HepG2 (cell line): ENCODE measurements around the gene ZNF491. TPM values are rescaled to one million over a fixed set of nuclear protein-coding genes. Genes with fewer than 3 reads are reported as not detected.

Experiments
- CBFB ChIP-seq: sonication (generic); formaldehyde crosslinking; IDR thresholded peaks from 2 replicates; pipeline ENCODE4 v1.4.0; 2020; ENCODE audit warnings: missing genetic modification reagents
- CEBPG ChIP-seq: IDR thresholded peaks from 2 replicates; pipeline ENCODE4 v1.6.1; 2016
- CTCF ChIP-seq: sonication (generic); formaldehyde crosslinking; IDR thresholded peaks from 2 replicates; pipeline ENCODE4 v1.5.0; 2020; ENCODE audit warnings: mild to moderate bottlenecking, missing genetic modification reagents, moderate library complexity
- ELF3 ChIP-seq: IDR thresholded peaks from 2 replicates; pipeline ENCODE4 v1.6.1; 2016; ENCODE audit warnings: missing genetic modification reagents, missing compliant biosample characterization
- EP300 ChIP-seq, 3 experiments: sonication (generic) in 1 of 3; formaldehyde crosslinking in 1 of 3; IDR thresholded peaks; 2 replicates each; pipeline versions ENCODE4 v1.5.1 to v1.6.1; 2011 to 2020; ENCODE audit warnings: low read depth in 2 of 3, low read length in 2 of 3, borderline replicate concordance in 1 of 3, improper control_type of control experiment in 1 of 3, mild to moderate bottlenecking in 1 of 3, missing genetic modification reagents in 1 of 3, moderate library complexity in 1 of 3
- ERF ChIP-seq: IDR thresholded peaks from 2 replicates; pipeline ENCODE4 v1.6.1; 2018; ENCODE audit warnings: missing biosample characterization, missing genetic modification reagents
- EZH2 ChIP-seq: conservative IDR thresholded peaks from 2 replicates; pipeline ENCODE4 v1.6.1; 2012; ENCODE audit warnings: mild to moderate bottlenecking, low read depth, low read length, moderate library complexity
- MED13 ChIP-seq: sonication (generic); formaldehyde crosslinking; IDR thresholded peaks from 2 replicates; pipeline ENCODE4 v1.5.0; 2020; ENCODE audit warnings: missing genetic modification reagents
- MIXL1 ChIP-seq: IDR thresholded peaks from 2 replicates; pipeline ENCODE4 v1.6.1; 2016
- NBN ChIP-seq: fragments of 450-650 bp; conservative IDR thresholded peaks from 2 replicates; pipeline ENCODE4 v1.6.1; 2017
- NR2F6 ChIP-seq, 2 experiments: IDR thresholded peaks; 2 replicates each; pipeline ENCODE4 v1.6.1; 2016; ENCODE audit warnings: antibody characterized with exemption in 1 of 2, mild to moderate bottlenecking in 1 of 2
- THYN1 ChIP-seq: sonication (generic); formaldehyde crosslinking; IDR thresholded peaks from 2 replicates; pipeline ENCODE4 v1.8.1; 2023; ENCODE audit warnings: low read depth, mild to moderate bottlenecking, moderate library complexity, missing genetic modification reagents, borderline replicate concordance
- ZBTB21 ChIP-seq: sonication (generic); formaldehyde crosslinking; IDR thresholded peaks from 2 replicates; pipeline ENCODE4 v1.4.0; 2020; ENCODE audit warnings: missing genetic modification reagents
- ZBTB38 ChIP-seq: sonication (generic); formaldehyde crosslinking; IDR thresholded peaks from 2 replicates; pipeline ENCODE4 v1.5.1; 2020; ENCODE audit warnings: mild to moderate bottlenecking, missing genetic modification reagents
- ZMYM3 ChIP-seq: sonication (generic); formaldehyde crosslinking; IDR thresholded peaks from 2 replicates; pipeline ENCODE4 v1.5.1; 2020; ENCODE audit warnings: mild to moderate bottlenecking, missing genetic modification reagents
- ZNF441 ChIP-seq: sonication (generic); formaldehyde crosslinking; IDR thresholded peaks from 2 replicates; pipeline ENCODE4 v1.7.0; 2021; ENCODE audit warnings: missing genetic modification reagents, borderline replicate concordance
- ZNF570 ChIP-seq: sonication (generic); formaldehyde crosslinking; IDR thresholded peaks from 2 replicates; pipeline ENCODE4 v1.4.0; 2020; ENCODE audit warnings: mild to moderate bottlenecking, missing genetic modification reagents, borderline replicate concordance
- ZNF792 ChIP-seq: IDR thresholded peaks from 2 replicates; pipeline ENCODE4 v1.6.1; 2016
- polyA plus RNA-seq, 8 experiments: library from polyadenylated mRNA; depleted of rRNA in 3 of 8; stranded (reverse) in 7 of 8; unstranded in 1 of 8; fragments of >200 nt; fragmentation: Illumina TruSeq in 4 of 8; extraction: Trizol in 4 of 8; gene quantifications; 2 replicates each; pipeline versions ENCODE4 v1.2.1 to v1.2.3, GENCODE V29; 2011 to 2016; ENCODE audit warnings: low read depth in 4 of 8, missing spikeins in 1 of 8, mixed read lengths in 1 of 8; ENCODE audit not compliant: insufficient read depth in 1 of 8
- total RNA-seq, 5 experiments: library from RNA; depleted of rRNA; stranded (reverse); fragments of >200 nt; fragmentation: Illumina TruSeq; extraction: Trizol; gene quantifications; 2 replicates each; pipeline ENCODE4 v1.2.3, GENCODE V29; 2016; ENCODE audit warnings: low read depth in 1 of 5
- TF ChIP-seq, protein P1 (sequence below): sonication (generic); formaldehyde crosslinking; IDR thresholded peaks from 2 replicates; pipeline ENCODE4 v1.5.1; 2020; ENCODE audit warnings: mild to moderate bottlenecking, missing genetic modification reagents, moderate library complexity
- TF ChIP-seq, protein P2 (sequence below): sonication (generic); formaldehyde crosslinking; IDR thresholded peaks from 2 replicates; pipeline ENCODE4 v1.4.0; 2020; ENCODE audit warnings: missing genetic modification reagents, borderline replicate concordance

Gene ZNF491
- total and polyA plus RNA-seq, 2 of the 13 experiments (the other 11 are each of a cell fraction or from before 2014, with no cell fraction given): 0.57 to 2.2 TPM

- TF ChIP-seq ELF3 (CRISPR knock-in tag): peak; percentile 48; the same call in 1 of the 2 replicates
- TF ChIP-seq ERF (CRISPR knock-in tag): peak; percentile 66; the same call in 1 of the 2 replicates
- TF ChIP-seq ZNF441 (CRISPR knock-in tag): 0 out of 2 replicates have a peak, but pooled peaks have one; percentile 39
- peak; percentile 52; the same call in 1 of the 2 replicates for TF ChIP-seq MIXL1
- peak; percentile 52; the same call in 1 of the 2 replicates for TF ChIP-seq ZNF792 (CRISPR knock-in tag)
- no peak for TF ChIP-seq THYN1 (CRISPR knock-in tag)
- TF ChIP-seq ZBTB38 (CRISPR knock-in tag): 0 out of 2 replicates have a peak, but pooled peaks have one; percentile 9
- TF ChIP-seq CEBPG (CRISPR knock-in tag): peak; percentile 24; the same call in 1 of the 2 replicates
- TF ChIP-seq, protein P1, sequence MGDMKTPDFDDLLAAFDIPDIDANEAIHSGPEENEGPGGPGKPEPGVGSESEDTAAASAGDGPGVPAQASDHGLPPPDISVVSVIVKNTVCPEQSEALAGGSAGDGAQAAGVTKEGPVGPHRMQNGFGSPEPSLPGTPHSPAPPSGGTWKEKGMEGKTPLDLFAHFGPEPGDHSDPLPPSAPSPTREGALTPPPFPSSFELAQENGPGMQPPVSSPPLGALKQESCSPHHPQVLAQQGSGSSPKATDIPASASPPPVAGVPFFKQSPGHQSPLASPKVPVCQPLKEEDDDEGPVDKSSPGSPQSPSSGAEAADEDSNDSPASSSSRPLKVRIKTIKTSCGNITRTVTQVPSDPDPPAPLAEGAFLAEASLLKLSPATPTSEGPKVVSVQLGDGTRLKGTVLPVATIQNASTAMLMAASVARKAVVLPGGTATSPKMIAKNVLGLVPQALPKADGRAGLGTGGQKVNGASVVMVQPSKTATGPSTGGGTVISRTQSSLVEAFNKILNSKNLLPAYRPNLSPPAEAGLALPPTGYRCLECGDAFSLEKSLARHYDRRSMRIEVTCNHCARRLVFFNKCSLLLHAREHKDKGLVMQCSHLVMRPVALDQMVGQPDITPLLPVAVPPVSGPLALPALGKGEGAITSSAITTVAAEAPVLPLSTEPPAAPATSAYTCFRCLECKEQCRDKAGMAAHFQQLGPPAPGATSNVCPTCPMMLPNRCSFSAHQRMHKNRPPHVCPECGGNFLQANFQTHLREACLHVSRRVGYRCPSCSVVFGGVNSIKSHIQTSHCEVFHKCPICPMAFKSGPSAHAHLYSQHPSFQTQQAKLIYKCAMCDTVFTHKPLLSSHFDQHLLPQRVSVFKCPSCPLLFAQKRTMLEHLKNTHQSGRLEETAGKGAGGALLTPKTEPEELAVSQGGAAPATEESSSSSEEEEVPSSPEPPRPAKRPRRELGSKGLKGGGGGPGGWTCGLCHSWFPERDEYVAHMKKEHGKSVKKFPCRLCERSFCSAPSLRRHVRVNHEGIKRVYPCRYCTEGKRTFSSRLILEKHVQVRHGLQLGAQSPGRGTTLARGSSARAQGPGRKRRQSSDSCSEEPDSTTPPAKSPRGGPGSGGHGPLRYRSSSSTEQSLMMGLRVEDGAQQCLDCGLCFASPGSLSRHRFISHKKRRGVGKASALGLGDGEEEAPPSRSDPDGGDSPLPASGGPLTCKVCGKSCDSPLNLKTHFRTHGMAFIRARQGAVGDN (CRISPR knock-in tag): peak; percentile 48; the same call in 1 of the 2 replicates
- no peak for TF ChIP-seq ZNF570 (CRISPR knock-in tag)
- TF ChIP-seq ZBTB21 (CRISPR knock-in tag): no peak
- TF ChIP-seq ZMYM3: peak; percentile 58; the same call in 1 of the 2 replicates
- TF ChIP-seq EP300 (IDR thresholded peaks at IDR 0.05; ENCODE audit: low read depth in 2 of 2, low read length in 2 of 2): no peak
- TF ChIP-seq EP300 (CRISPR knock-in tag; IDR thresholded peaks at IDR 0.05; ENCODE audit: borderline replicate concordance): peak; percentile 25; the same call in 1 of the 2 replicates
- no peak for TF ChIP-seq EZH2
- 0 out of 2 replicates have a peak, but pooled peaks have one; percentile 22 for TF ChIP-seq CBFB (CRISPR knock-in tag)
- TF ChIP-seq, protein P2, sequence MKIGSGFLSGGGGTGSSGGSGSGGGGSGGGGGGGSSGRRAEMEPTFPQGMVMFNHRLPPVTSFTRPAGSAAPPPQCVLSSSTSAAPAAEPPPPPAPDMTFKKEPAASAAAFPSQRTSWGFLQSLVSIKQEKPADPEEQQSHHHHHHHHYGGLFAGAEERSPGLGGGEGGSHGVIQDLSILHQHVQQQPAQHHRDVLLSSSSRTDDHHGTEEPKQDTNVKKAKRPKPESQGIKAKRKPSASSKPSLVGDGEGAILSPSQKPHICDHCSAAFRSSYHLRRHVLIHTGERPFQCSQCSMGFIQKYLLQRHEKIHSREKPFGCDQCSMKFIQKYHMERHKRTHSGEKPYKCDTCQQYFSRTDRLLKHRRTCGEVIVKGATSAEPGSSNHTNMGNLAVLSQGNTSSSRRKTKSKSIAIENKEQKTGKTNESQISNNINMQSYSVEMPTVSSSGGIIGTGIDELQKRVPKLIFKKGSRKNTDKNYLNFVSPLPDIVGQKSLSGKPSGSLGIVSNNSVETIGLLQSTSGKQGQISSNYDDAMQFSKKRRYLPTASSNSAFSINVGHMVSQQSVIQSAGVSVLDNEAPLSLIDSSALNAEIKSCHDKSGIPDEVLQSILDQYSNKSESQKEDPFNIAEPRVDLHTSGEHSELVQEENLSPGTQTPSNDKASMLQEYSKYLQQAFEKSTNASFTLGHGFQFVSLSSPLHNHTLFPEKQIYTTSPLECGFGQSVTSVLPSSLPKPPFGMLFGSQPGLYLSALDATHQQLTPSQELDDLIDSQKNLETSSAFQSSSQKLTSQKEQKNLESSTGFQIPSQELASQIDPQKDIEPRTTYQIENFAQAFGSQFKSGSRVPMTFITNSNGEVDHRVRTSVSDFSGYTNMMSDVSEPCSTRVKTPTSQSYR (CRISPR knock-in tag): no peak
- no peak for TF ChIP-seq NBN
- TF ChIP-seq CTCF (CRISPR knock-in tag): peak; percentile 96
- no peak for TF ChIP-seq NR2F6 (IDR thresholded peaks at IDR 0.05)
- peak; percentile 61 for TF ChIP-seq NR2F6 (CRISPR knock-in tag; IDR thresholded peaks at IDR 0.05)
- no peak for TF ChIP-seq MED13
Measured at GRCh38 chr19:11797491-11797890, 832 bp upstream of the ZNF491 start (continued).
